Left lung (tissue), 10 donors: ENCODE data around the gene VAV3. TPM values are rescaled to one million over a fixed set of nuclear protein-coding genes. Genes with fewer than 3 reads are reported as not detected.

Experiments used
- ATAC-seq: fragments of 200-7000 bp; cut with Tn5 transposase; one replicate; pipeline ENCODE4 v1.9.1; 2020; ENCODE audit warnings: moderate library complexity
- DNase-seq, 4 donors: peaks; one replicate each; pipeline ENCODE4 v3.0.0-alpha.2; 2013 to 2020
- H3K27ac ChIP-seq, 2 donors: fragments of 200-600 bp; sonication (generic) in 1 of 2; one replicate each; pipeline versions ENCODE4 v1.5.0 to v1.8.0; 2020 to 2021
- H3K27me3 ChIP-seq, 2 donors: fragments of 200-600 bp; sonication (generic) in 1 of 2; one replicate each; pipeline versions ENCODE4 v1.5.0 to v1.8.0; 2020 to 2021
- H3K36me3 ChIP-seq, 2 donors: fragments of 200-600 bp; sonication (generic) in 1 of 2; one replicate each; pipeline versions ENCODE4 v1.5.0 to v1.8.0; 2020 to 2021
- H3K4me1 ChIP-seq, 2 donors: fragments of 200-600 bp; one replicate each; pipeline ENCODE4 v1.8.0; 2021
- H3K4me3 ChIP-seq, 2 donors: fragments of 200-600 bp; sonication (generic) in 1 of 2; one replicate each; pipeline versions ENCODE4 v1.5.0 to v1.8.0; 2020 to 2021; ENCODE audit warnings: mild to moderate bottlenecking in 1 of 2
- H3K9me3 ChIP-seq, 2 donors: fragments of 200-600 bp; sonication (generic) in 1 of 2; one replicate each; pipeline versions ENCODE4 v1.5.0 to v1.8.0; 2020 to 2021
- CTCF ChIP-seq, 2 donors: fragments of 200-600 bp; sonication (generic) in 1 of 2; IDR thresholded peaks; one replicate each; pipeline versions ENCODE4 v1.5.0 to v1.8.0; 2021; ENCODE audit warnings: antibody characterized with exemption in 2 of 2
- intact Hi-C, 2 donors: fragments of 100-400 bp; cut with DNase I; formaldehyde crosslinking; loops; one replicate each; pipeline versions ENCODE4 v1.11.2 to v1.14.2; 2022
- microRNA-seq, 2 donors: library from miRNA; unstranded; fragments of <30 nt; microRNA quantifications; one replicate each; pipeline ENCODE4, GENCODE V29; 2019
- polyA plus RNA-seq, 6 donors: library from polyadenylated mRNA; unstranded; fragments of 120-200 nt; gene quantifications; one replicate each; pipeline ENCODE4 v1.2.1, GENCODE V29; 2013; ENCODE audit not compliant: insufficient read length in 6 of 6
- total RNA-seq, 2 donors: library from RNA; stranded (reverse); fragmentation: NEBNext Ultra II Directional; extraction: Animal tissue kit (Norgen Biotek cat#: 25700); gene quantifications; one replicate each; pipeline ENCODE4 v1.2.1, GENCODE V29; 2021
- donor health status: DM: no; HTN: yes; CAD: no.
- donor health status: DM: no; HTN: no; CAD: no.

The VAV3 gene
- total and polyA plus RNA-seq, 8 donors = 5.3 to 14.5 (median 7.2) TPM

GRCh38 chr1:107523736-107524135 lies 441.2 kb downstream of the VAV3 start:
- H3K4me3 ChIP-seq = no peak overlapping the region
- DNase-seq (no peak), ATAC-seq (no peak)
- no peaks in the 10 kb centered on the region for H3K4me1 ChIP-seq
- no peak for TF ChIP-seq CTCF (IDR thresholded peaks at IDR 0.05)
- intact Hi-C loops = no loop called here
- peaks cover 0 to 5% of the 10 kb centered on the region in 2 donors for H3K27me3 ChIP-seq
- H3K9me3 ChIP-seq = no peaks in the 10 kb centered on the region
- no peaks in the 10 kb centered on the region for H3K36me3 ChIP-seq
- no peak overlapping the region for H3K27ac ChIP-seq

GRCh38 chr1:107523061-107523460 lies 441.9 kb downstream of the VAV3 start:
- no peak for TF ChIP-seq CTCF (IDR thresholded peaks at IDR 0.05)
- ATAC-seq (no peak), DNase-seq (no peak)
- Histone ChIP-seq H3K36me3 (no peaks in the 10 kb centered on the region), H3K27ac (no peak overlapping the region), H3K4me3 (no peak overlapping the region), H3K4me1 (no peaks in the 10 kb centered on the region), H3K9me3 (no peaks in the 10 kb centered on the region), H3K27me3 (peaks cover 0 to 1% of the 10 kb centered on the region in 2 donors)
- intact Hi-C loops = no loop called here

Small RNA genes lying within 50 kb of the gene (microRNA-seq; reads per million reads assigned to microRNA genes)
- 0 reads per million in 2 donors for gene MIR7852

Other genes starting within 250 kb of the VAV3 start
- gene SLC25A24, start 235.2 kb upstream of the VAV3 start, total RNA-seq = 10 to 100 TPM; 39.9 to 57.9 TPM
- 10 to 100 TPM; 62.0 to 76.4 (median 70.0) TPM for gene SLC25A24, start 235.2 kb upstream of the VAV3 start, polyA plus RNA-seq